GM21529 (cell line): ENCODE data around the gene OR52E5.

Experiments
- ATAC-seq: cut with Tn5 transposase; IDR thresholded peaks from one replicate; pipeline ENCODE4 v1.9.1; 2021; ENCODE audit not compliant: unreplicated experiment

OR52E5 gene

DNA sequence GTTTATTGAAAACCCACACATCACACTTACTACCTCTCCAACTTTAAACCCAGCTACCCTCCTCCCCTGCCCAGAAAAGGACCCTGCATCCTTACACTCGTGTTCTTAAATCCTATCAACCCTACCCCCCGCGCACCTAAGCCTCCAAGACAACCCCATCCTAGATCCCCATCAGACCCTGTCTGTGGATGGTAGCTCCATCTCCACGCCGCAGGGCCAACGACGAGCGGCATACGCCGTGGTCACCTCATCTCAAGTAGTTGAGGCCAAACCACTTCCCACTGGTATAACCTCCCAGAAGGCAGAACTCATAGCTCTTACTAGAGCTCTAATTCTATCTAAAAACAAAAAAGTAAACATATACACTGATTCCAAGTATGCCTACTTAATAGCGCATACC lies 39.7 kb downstream of the OR52E5 start:
- ATAC-seq, result no peak

DNA sequence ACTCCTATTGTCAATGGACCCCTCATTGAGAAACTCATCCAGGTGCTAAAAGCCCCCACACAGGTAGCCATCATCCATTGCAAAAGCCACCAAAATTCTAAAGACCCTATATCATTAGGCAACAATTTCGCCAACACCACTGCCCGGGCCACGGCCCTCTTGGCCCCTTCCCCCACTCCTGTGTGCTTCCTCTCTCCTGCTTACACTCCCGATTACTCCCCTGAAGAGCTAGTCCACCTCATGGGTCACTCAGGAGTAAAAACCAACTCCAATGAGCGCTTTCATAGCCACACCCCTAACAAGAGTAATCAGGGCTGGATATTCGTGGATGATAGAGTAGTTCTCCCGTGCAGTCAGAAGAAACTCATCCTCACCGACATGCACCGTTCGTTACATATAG lies 40.1 kb downstream of the OR52E5 start:
- no peak for ATAC-seq

DNA sequence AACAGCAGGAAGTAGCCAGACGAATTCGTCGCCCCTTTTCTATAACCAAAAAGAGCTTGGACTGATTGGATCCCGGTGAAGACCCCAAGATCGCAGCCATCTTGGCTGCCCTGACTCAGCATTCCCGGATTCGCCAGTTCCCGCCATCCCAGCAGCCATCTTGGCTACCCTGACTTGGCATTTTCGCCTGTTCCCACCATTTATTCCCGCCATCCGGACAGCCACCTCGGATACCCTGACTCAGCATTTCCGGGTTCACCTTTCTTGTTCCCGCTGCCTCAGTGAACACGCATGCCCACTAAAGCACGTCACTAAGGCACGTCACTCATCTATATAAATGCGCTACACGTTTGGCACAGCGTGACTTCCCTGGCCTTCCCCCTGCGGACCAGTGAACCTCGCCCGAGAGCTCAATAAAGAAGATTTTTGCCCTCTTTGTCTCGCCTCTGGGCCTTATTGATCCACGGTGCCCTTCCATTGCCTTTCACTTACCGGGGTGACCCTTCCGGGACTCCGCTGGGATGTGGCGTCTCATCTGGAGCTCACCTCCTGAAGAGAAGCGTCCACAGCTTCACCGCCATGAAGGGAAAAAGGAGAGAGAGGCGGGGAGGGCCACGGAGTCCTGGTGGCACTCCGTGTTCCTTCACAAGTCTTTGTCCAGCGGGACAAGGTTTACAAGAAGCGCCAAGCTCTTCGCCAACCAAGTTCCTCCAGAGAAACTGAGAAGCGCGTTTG lies 45.0 kb downstream of the OR52E5 start:
- ATAC-seq, result no peak

DNA sequence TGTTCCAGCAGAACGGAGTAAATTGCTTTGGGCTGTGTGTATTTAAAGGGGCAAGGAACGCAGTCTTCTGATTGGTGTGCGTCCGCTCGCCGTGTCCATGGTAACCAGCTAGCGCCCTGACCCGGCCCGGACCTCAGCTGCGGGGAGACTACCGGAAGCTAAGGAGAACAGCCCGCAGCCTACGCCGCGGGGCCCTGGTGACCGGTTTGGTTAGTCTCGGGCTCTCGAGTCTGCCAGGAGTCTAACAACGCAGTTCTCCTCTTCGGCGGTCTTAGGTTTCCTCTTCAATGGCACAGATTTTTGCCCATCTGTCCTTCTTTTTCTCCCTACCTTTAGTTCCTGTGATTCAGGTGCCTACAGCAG lies 45.6 kb downstream of the OR52E5 start:
- ATAC-seq, result no peak

DNA sequence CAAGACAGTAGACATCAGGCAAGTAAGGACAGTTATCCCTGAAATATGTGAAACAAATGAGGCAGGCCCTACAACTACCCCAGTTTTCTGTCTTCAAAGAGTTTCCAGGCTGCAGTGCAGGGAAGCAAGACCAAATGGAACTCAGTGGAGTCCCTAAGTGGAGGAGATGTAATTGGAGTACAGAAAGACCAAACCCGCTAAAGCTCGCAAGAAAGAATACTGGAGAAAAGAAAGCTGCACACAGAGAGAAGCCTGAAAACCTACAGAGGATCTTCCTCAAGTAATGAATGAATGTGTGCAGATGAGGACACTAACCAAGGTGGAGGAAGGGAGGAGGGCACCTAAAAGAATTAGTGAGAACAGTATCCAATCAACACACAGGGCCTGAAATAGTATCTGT lies 47.7 kb downstream of the OR52E5 start:
- ATAC-seq, result no peak

DNA sequence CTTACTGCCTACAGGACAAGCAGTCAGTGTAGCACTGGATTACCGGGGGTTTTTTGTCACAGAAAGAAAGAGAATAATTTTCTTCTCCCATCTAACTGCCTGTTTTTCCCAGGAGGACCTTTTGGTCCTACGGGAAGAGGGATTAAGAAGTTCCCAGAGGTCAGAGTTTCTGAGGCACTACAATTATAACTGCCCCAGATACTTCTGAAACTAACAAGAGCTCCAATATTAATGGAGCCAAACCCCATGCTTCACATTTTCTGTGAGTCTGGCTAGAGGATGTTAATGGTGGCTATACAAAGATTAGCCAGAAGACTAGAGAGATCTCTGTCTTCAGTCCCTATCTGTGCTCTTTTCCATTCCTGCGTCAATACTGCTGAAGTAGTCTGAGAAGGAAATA lies 48.9 kb downstream of the OR52E5 start, which contains the start of gene OR56A3:
Gene OR56A3, plus strand, starts transcription at position 301 of the 400 bp plus-strand sequence. CDS start 5,096 bp downstream, outside the sequence.
- no peak for ATAC-seq
